Stimulated activated CD8-positive, alpha-beta memory T cell treated with anti-CD3 and anti-CD28 coated beads, Interleukin-12 subunit alpha, Interleukin-12 subunit beta, amount 100 ng/mL, for 1 hour (primary cell): ENCODE data around the gene RIMKLA.

Source experiments
- DNase-seq: peaks from one replicate; pipeline ENCODE4 v3.0.0-alpha.2; 2020; ENCODE audit warnings: low read depth

Gene RIMKLA

DNA sequence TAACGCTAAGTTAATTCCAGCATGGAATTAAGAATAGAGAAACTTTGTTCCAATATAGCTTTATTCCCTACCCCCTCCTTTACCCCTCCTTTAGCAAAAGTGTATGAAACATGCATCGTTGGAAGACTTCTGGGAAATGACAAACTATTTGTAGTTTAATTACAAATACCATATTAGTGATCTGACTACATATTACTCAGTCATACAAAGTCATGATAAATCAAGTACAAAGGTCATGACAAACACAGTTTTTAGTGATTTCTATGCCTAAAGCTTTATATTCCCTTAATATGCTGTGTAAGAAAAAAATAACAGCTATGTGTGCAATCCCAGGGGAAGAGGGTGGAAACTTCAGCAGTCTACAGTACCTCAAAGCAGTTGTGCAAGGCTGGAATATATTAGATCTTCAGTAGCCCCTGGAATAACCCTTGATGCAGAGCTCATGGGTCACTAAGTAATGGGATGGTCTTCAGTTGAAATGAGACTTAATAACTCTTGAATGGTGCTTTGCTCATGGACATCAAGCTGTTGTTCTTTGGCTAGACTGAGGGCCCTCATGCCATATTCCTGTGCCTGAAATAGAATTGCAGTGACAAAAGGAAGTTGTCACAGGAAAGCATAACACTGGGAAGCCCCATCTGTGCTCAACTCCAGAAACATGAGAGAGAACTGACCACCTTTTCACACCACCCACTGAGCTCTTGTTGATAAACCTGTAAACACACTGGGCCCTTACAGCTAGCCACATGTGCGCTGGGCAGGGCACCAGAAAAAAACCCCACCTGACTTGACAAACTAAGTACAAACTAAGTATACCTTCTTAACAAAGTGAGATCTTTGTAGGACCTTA, 49.9 kb downstream of the RIMKLA start:
- no peak for DNase-seq

DNA sequence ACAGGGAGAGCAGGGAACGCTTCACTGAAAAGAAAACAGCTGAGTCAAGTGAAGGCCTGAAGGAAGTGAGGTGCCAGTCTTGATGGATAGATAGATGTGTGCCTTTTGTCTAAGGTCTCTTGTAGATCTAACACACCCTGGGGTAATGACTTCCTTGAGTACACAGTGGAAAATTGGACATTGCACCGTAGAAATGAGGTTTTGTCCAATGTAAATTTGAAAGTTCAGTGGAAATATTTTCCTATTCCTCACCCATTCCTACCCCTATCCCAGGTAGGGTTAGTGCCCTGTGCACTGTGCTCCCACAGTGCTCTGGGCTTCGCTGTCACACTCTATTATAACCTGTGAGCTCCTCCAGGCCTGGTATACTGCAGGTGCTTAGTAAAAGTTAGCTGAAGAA, 50.9 kb downstream of the RIMKLA start:
- no peak for DNase-seq

DNA sequence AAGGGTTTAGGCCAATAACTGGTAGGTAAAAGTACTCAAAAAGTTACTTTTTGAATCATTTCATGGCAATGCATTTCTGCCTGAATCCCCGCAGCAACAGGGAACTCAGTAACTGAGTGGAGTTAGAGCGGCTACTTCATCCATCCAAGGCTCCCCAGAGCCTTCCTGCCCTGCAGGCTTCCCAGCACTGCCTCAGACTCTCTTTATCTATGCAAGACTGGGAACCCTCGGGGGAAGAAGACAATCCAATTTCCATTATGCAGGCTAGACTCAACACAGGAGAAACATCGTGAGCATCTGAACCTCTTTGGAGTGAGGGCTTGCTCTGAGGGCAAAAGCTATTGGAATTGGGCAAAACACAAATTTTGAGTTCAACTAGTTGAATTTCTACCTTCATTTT, 52.1 kb downstream of the RIMKLA start:
- DNase-seq, result no peak

DNA sequence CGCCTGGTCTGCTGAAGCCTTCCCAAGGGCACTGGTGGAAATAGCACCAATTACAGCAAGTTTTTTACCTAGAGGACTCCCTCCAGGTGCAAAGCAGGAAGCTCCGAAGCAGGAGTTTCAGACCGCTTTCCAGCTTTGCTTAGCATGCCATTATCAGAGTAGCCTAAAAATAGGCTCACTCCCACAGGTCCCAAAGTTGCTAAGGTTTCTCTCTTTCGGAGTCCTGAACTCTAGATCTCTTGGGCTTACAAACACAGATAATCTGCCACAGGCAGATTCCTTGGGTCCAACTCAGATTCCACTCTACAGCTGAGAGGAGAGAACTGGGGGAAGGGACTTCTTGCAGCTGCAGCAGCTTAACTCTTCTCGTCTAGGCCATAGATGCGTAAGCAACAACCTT, 52.8 kb downstream of the RIMKLA start:
- DNase-seq, result no peak

DNA sequence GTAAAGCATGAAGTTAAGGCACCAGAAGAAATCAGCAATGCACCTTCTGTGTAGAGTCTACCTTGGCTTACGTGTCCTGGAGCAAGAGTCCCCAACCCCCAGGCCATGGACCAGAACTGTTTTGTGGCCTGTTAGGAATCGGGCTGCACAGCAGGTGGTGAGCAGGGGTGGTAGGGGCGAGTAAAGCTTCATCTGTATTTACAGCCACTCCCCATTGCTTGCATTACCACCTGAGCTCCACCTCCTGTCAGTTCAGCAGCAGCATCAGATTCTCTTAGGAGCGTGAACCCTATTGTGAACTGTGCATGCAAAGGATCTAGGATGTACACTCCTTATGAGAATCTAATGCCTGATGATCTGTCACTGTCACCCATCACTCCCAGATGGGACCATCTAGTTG, 53.7 kb downstream of the RIMKLA start:
- no peak for DNase-seq

DNA sequence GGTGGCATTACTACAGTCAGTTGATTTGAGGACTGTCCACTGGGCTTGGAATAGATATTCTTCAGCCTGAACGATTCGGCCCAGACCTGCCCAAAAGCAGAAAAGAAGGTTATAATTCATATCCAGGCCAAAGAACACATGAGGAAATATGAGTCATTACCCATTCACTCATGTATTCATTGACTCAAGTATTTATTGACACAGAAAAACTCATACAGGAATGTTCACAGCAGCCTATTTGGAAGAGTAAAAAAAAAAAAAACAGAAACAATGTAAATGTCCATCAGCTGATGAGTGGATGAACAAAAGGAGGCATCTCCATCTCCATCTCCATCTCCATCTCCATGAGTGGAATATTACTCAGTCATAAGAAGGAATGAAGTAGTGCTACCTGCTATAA, 59.3 kb downstream of the RIMKLA start:
- no peak for DNase-seq

DNA sequence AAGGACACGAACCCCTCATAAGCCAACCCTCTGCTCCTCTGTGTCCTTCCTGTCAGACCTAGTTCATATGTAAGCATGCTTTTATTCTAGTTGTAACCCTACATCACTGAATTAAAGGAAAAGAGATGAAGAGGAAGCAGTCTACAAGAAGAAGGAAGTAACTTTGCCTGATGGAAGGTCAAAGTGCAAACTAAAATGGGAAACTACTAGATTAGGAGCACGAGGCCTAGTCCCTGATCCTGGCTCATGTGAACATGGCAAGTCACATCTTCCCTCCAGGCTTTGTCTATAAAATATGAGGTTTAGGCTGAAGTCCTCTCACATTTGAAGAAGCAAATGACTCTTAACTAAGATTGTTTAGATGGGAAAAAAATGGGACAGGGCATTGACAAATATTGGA, 62.1 kb downstream of the RIMKLA start:
- no peak for DNase-seq

DNA sequence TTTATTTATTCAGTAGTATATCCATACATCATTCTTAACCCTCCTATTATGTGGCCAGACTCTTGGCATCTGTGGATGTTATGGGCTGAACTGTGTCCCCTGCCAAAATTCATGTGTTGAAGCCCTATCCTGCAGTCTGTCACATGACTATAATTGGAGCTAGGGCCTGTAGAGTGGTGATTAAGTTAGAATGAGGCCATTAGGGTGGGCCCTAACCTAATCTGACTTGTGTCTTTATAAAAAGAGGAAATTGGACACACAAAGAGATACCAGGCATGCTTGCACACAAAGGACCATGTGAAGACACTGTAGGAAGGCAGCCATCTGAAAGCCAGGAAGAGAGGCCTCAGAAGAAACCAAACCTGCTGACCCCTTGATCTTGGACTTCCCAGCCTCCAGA, 68.7 kb downstream of the RIMKLA start:
- no peak for DNase-seq

DNA sequence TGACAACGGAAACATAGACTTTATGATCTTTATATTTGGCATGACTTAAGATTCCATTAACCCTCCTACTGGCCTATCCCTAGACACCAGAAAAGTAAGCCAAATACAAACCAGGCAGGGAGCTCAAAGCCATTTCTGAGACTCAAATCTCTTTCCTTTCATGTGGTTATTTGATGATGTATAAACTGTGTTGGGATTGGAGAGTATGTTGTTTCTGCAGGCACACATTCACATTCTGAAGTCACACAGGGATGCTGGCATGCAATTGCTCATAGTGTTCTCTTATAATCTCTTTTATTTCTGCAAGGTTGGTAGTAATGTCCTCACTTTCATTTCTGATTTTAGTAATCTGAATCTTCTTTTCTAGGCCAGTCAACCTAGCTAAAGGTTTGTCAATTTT, 69.5 kb downstream of the RIMKLA start:
- DNase-seq, result no peak

DNA sequence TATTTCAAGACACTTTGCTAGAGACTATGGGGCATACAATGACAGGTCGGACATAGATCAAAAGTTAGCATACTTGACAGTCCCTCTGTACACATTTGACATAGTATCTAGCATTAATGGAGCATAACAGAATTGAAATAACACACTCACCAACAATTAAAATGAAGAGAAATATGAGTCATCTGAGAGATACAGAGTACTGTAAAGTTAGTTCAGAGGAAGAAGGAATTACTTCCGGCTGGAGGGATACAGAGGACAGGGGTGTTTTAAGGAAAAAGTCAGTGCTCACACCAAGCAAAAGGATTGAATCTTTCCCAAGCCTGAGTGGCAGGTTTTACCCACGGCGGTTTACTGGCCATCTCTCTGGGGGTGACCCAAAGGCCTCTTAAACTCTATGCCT, 72.8 kb downstream of the RIMKLA start:
- DNase-seq, result no peak

DNA sequence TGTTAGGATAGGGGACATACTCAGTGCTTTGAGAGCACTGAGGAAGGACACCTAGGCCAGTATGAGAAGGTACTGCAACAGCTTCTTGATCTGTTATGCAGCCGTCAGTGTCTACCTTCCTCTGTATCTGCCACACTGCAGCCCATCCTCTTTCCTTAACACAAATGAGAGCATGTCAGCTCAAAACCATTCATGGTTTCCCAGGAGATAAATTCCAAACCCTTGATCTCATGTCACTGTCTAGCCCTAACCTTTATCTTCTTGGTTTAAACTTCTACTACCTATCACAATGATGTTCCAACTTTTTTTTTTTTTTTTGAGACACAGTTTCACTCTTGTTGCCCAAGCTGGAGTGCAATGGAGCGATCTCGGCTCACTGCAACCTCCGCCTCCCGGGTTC, 73.8 kb downstream of the RIMKLA start:
- no peak for DNase-seq

DNA sequence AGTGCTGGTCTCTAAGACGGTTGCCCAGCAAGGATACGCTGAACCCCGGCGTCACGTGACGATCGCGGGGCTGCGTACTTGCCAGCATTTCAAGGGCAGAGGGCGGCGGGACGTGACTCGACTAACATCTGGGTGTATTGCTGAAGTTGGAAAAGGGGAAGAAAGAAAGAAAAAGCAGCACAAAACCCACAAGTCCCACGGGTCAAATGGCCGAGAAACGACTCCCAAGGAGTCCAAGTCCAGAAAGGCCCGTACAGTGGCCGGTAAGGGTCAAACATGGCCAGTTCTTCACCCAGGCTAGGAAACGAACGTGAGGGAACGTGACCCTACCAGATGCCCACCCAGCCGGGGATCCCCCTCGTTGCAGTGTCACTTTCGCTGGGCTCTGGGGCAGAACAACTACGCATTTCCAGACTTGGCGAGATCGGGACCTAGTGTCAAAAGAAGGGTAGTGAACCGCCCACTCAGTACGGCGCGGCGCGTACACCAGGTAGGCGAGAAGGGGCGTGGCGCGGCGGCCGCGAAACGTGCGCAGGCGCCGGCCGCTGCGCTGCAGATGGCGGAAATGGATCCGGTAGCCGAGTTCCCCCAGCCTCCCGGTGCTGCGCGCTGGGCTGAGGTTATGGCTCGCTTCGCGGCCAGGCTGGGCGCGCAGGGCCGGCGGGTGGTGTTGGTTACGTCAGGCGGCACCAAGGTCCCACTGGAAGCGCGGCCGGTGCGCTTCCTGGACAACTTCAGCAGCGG, 75.6 kb downstream of the RIMKLA start, which contains the start of the genes PPCS and ZMYND12:
Gene PPCS, plus strand, starts transcription at position 534 of the 744 bp plus-strand sequence. Its CDS starts 23 bp downstream, at position 557.
Gene ZMYND12, minus strand, starts transcription at position 13 of the 744 bp plus-strand sequence. CDS start 25 bp downstream, outside the sequence.
- peak; percentile 83 for DNase-seq

DNA sequence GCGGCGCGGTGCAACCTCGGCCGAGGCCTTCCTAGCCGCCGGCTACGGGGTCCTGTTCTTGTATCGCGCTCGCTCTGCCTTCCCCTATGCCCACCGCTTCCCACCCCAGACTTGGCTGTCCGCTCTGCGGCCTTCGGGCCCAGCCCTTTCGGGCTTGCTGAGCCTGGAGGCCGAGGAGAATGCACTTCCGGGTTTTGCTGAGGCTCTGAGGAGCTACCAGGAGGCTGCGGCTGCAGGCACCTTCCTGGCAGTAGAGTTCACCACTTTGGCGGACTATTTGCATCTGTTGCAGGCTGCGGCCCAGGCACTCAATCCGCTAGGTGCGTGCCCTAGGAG, 76.1 kb downstream of the RIMKLA start:
- DNase-seq, result peak; percentile 42

DNA sequence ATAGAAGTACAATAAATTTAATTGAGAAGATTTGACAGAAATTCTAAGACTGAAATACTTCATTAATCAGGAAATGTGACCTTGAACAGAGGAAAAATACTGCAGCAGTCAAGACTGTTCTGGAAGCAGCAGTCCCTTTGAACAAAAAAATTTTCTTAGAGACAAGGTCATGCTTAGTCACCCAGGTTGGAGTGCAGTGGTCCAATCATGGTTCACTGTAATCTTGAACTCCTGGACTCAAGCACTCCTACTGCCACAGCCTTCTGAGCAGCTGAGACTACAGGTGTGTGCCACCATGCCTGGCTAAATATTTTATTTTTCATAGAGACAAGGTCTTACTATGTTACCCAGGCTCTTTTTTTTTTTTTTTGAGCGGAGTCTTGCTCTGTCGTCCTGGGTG, 80.6 kb downstream of the RIMKLA start:
- no peak for DNase-seq

DNA sequence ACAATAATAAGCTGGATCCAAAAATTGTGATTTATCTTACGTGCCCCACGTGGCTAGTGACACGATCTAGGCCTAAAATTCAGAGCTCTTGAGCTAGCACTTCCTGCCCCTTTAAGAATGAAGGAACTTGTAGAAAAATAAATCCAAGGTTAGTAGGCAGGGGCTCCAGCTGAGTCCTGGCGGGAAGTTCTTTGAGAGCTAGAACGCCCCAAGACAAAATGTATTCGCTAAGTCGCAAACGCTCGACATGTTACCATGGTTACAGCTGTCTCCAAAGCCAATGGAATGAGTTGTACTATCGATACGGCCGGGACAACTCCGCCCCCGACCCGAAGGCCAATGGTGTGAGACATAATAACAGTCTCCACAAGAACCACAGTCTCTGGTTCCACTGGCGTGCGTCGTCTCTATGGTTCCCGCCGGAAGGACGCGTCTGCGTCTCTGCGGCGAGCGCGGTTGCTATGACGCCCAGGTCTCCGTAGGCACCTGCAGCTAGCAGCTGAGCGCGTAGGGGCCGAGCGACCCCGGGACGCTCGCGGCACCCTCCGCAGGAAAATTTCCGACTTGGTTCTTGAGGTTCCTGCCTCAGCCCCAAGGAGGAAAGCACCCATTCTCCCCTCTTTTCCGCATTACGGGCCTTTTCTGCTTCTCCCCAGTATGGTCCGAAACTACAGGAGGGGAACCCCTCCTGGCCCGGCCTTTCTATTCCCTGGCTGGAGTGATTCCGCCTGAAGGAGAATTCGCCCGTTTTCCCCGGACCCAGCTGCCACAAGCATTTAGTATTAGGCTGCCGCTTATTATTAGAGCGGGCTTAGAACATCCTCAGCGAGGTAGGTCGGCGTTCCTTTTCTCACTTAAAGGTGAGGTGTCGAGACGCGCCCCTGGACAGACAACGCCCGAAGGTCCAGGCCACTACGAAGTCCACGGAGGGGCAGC, 82.5 kb downstream of the RIMKLA start, which contains the start of gene CCDC30:
Gene CCDC30, plus strand, starts transcription at position 459 of the 936 bp plus-strand sequence. CDS start 17,266 bp downstream, outside the sequence.
- DNase-seq, result peak; percentile 92

DNA sequence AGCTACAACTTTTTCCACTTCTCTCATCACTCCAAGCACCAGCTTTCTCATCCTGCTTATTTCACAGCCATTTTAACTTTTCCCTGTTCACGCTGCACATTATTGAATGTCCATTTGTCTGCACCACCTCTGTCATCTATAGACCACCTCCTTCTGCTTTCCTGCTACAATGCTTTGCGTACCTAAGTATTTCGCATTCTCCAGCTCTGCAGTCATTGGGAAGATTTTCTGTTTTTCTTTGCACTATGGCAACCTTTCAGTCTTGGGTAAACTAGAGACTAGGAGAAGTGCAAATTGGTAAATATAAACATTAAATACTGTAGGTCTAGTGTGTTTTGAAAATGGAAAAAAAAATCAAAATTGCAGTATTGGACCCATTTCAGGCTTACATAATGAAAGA, 83.3 kb downstream of the RIMKLA start:
- DNase-seq, result no peak

DNA sequence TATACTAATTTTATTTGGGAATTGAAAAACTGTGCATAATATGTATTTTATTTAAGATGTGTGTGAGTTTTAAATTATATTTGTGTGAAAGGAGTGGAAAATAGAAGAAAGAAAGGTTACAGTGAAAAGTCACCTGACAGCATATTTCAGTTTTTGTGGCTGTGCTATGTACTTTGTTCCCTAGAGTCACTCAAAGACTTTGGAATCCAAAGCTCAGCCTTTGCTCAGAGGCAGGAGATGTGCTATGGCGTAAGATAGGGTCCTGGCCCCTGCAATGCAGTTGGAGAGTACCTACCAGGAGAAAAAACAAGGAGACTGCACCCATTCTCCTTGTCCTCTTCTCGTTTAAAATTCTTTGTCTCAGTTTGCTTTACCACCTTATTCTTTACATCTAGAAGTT, 85.4 kb downstream of the RIMKLA start:
- no peak for DNase-seq

DNA sequence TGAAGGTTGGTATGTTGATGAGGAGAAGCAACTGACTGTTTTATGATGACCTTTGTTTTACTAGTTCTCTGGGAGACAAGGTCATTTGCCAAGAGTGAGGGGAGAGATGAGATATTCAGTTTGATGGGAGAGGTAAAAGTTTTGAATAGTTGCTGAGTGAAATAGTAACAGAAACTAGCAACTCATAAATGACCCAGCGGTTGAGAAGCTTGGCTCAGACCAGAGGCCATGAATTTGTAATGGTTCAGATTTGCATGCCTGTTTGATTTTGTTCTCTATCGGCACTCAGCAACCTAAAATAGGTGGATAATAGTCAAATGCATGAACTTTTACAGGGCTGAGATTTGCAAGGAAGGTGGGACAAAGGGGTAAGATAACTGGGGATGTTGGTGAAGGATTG, 89.1 kb downstream of the RIMKLA start:
- no peak for DNase-seq
